Lower lobe of right lung (tissue), 2 donors: ENCODE data around the gene PLXNA1. TPM values are rescaled to one million over a fixed set of nuclear protein-coding genes. Genes with fewer than 3 reads are reported as not detected.

Source experiments
- ATAC-seq, 2 donors: fragments of 200-7000 bp; cut with Tn5 transposase; one replicate each; pipeline ENCODE4 v1.9.1; 2020 to 2022; ENCODE audit warnings: mild to moderate bottlenecking in 2 of 2, moderate library complexity in 2 of 2
- DNase-seq: peaks from one replicate; pipeline ENCODE4 v3.0.0-alpha.2; 2020
- H3K27ac ChIP-seq: fragments of 200-600 bp; one replicate; pipeline ENCODE4 v1.8.0; 2022
- H3K27me3 ChIP-seq: fragments of 200-600 bp; one replicate; pipeline ENCODE4 v1.8.0; 2022; ENCODE audit warnings: low read depth
- H3K36me3 ChIP-seq: fragments of 200-600 bp; one replicate; pipeline ENCODE4 v1.8.0; 2022; ENCODE audit warnings: mild to moderate bottlenecking
- H3K4me1 ChIP-seq: fragments of 200-600 bp; one replicate; pipeline ENCODE4 v1.8.0; 2022
- H3K4me3 ChIP-seq: fragments of 200-600 bp; one replicate; pipeline ENCODE4 v1.8.0; 2022; ENCODE audit warnings: mild to moderate bottlenecking
- H3K9me3 ChIP-seq: fragments of 200-600 bp; one replicate; pipeline ENCODE4 v1.8.0; 2022
- intact Hi-C: fragments of 100-400 bp; cut with DNase I; formaldehyde crosslinking; loops from one replicate; pipeline ENCODE4 v1.11.0; 2022
- total RNA-seq: library from RNA; stranded (reverse); fragmentation: NEBNext Ultra II Directional; extraction: Animal tissue kit (Norgen Biotek cat#: 25700); gene quantifications from one replicate; pipeline ENCODE4 v1.2.1, GENCODE V29; 2021
- TF ChIP-seq, protein P1 (sequence below): fragments of 200-600 bp; IDR thresholded peaks from one replicate; pipeline ENCODE4 v1.8.0; 2022; ENCODE audit warnings: antibody characterized with exemption, mild to moderate bottlenecking
- donor health status: DM: no; HTN: yes; CAD: no; lungs with severe emphysema.

PLXNA1 gene
- total RNA-seq, 1 donor from 2014 or later, result 48.1 TPM

DNA sequence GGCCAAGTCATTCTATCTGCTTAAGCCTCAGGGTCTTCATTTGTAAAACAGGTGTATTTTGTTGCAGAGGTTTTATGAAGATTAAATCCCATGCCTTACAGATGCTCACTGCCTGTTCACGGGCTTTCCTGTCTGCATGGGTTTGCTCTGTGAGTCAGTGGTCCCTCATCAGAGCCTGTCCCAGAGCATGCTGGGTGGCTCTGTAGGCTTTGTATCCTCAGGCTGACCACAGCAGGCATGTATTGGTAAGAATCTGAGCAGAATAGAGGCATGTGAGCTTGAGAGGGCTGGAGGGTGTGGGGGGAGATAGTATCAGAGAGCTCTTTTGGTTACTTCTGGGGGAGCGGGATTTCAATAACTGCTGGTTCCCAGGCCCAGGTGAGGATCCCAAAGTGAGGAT, 45.4 kb upstream of the PLXNA1 start:
- ATAC-seq (no peak), DNase-seq (no peak)
- intact Hi-C loops, result no loop called here
- H3K36me3 ChIP-seq, result no peaks in the 10 kb centered on the region
- no peak overlapping the region for H3K27ac ChIP-seq
- H3K9me3 ChIP-seq, result no peaks in the 10 kb centered on the region
- TF ChIP-seq, protein P1, sequence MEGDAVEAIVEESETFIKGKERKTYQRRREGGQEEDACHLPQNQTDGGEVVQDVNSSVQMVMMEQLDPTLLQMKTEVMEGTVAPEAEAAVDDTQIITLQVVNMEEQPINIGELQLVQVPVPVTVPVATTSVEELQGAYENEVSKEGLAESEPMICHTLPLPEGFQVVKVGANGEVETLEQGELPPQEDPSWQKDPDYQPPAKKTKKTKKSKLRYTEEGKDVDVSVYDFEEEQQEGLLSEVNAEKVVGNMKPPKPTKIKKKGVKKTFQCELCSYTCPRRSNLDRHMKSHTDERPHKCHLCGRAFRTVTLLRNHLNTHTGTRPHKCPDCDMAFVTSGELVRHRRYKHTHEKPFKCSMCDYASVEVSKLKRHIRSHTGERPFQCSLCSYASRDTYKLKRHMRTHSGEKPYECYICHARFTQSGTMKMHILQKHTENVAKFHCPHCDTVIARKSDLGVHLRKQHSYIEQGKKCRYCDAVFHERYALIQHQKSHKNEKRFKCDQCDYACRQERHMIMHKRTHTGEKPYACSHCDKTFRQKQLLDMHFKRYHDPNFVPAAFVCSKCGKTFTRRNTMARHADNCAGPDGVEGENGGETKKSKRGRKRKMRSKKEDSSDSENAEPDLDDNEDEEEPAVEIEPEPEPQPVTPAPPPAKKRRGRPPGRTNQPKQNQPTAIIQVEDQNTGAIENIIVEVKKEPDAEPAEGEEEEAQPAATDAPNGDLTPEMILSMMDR, result no peak
- H3K4me3 ChIP-seq, result no peak overlapping the region
- H3K4me1 ChIP-seq, result peaks cover 5% of the 10 kb centered on the region
- no peaks in the 10 kb centered on the region for H3K27me3 ChIP-seq

DNA sequence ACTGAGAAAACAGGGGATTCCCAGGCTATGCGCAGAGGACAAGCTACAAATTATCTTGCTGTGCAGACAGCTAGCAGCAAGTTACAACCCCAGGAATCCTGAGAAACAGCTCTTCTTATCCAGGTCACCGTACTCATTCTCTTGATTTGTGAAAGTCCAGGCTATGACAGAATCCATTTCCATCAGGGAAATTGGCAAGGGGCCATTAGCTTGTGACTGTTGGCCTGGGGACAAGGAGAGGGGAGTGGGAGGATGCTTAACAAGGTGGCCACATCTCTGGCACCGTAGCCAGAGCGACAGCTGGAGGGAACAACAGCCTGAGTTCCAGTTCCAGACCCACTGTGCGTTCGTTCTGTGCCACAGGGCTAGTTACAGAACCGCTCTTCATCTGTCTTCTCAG, 44.9 kb upstream of the PLXNA1 start:
- peaks cover under 1% of the 10 kb centered on the region for H3K4me1 ChIP-seq
- H3K4me3 ChIP-seq, result no peak overlapping the region
- H3K36me3 ChIP-seq, result no peaks in the 10 kb centered on the region
- no peak overlapping the region for H3K27ac ChIP-seq
- TF ChIP-seq, protein P1, result no peak
- no peaks in the 10 kb centered on the region for H3K27me3 ChIP-seq
- intact Hi-C loops, result no loop called here
- no peak for ATAC-seq
- no peaks in the 10 kb centered on the region for H3K9me3 ChIP-seq
- no peak for DNase-seq

DNA sequence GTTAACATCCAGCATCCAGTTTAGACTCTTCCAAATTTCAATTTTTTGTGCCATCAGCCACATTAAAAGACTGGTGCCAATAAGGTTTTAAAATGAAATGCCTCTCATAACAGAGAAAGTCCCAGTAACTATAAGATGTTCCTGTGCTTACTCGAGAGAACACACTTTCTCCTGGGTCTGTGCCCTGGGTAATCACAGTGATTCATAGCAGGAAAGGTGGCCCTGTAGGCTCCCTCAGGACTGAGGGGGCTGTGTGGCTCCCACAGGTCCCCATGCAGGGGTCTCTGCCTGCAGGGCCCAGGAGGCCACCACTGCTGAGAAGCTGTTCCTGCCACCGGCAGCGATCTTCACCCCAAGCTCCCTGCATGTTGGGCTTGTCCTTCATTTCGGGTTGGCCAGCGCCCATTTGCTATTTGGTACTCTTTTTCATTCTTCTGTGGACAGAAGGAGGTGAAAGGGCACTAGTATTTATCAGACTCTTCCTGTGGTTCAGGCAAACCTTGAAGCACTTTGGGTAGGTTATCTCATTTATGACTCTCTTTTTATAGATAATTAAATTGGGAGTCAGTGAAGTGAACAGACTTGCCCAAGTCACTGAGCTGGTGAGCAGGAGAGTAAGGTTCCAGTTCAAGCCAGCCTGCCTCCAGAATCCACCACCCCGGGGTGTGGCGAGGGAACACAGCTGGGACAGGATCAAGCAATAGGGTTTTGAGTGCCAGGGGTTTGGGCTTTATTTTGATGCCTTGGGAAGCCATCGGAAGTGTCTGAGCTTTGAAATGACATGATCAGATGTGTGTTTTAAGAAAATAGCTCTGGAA, 44.2 kb upstream of the PLXNA1 start:
- no peak overlapping the region for H3K27ac ChIP-seq
- H3K9me3 ChIP-seq, result no peaks in the 10 kb centered on the region
- H3K36me3 ChIP-seq, result no peaks in the 10 kb centered on the region
- no peak for ATAC-seq
- TF ChIP-seq, protein P1, result no peak
- intact Hi-C loops, result no loop called here
- no peak overlapping the region for H3K4me3 ChIP-seq
- no peak for DNase-seq
- H3K27me3 ChIP-seq, result no peaks in the 10 kb centered on the region
- H3K4me1 ChIP-seq, result no peaks in the 10 kb centered on the region

DNA sequence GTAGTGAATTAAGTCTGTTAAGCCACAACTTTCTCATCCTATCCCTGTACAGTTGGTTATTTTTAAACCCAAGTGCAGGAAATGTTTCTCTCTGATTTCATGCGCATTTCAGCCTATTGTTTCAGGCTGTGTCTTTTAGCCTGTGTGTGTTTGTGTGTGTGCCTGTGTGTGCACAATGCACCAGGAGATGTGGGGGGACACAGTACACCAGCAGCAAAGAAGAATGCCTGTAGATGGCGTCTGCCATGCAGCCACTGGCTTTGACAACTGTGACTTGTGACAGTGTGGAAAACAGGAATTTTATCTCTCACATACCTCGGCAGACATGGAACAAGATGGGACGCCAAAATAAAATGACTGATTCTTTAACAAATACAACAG, 43.6 kb upstream of the PLXNA1 start:
- Histone ChIP-seq H3K4me3 (no peak overlapping the region), H3K36me3 (no peaks in the 10 kb centered on the region), H3K27me3 (no peaks in the 10 kb centered on the region), H3K9me3 (no peaks in the 10 kb centered on the region), H3K27ac (no peak overlapping the region), H3K4me1 (no peaks in the 10 kb centered on the region)
- TF ChIP-seq, protein P1, result no peak
- DNase-seq (no peak), ATAC-seq (no peak)
- intact Hi-C loops, result no loop called here

DNA sequence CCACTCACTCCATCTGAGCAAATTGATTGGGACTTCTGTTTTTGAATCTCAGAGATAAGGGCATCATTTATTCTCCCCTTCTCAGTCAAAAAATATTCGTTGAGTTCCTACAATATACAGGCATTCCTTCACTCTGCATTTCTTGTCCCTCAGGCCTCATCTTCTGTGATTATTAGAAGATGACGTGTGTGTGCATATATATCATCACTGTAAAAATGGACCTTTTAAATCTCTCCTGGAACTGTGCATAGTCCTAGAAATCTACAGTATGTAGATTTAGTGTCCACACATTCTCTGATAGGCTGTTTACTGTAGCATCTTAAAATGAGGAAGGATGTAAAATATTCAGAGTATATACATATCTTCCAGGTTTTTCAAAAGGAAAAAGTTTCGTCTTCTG, 43.2 kb upstream of the PLXNA1 start:
- Histone ChIP-seq H3K27ac (no peak overlapping the region), H3K4me3 (no peak overlapping the region), H3K4me1 (no peaks in the 10 kb centered on the region), H3K36me3 (no peaks in the 10 kb centered on the region), H3K9me3 (no peaks in the 10 kb centered on the region), H3K27me3 (no peaks in the 10 kb centered on the region)
- intact Hi-C loops, result no loop called here
- ATAC-seq (no peak), DNase-seq (no peak)
- TF ChIP-seq, protein P1, result no peak
